ENCODE data around the gene HAPLN2.
A peak's percentile ranks its signal among the peaks of the same experiment; 100 is the strongest.
"Not testable (repeated sequence)": the region's sequence is repeated elsewhere in the genome, so short reads cannot be mapped to it uniquely, and the experiment has no call there.

Gene HAPLN2

DNA sequence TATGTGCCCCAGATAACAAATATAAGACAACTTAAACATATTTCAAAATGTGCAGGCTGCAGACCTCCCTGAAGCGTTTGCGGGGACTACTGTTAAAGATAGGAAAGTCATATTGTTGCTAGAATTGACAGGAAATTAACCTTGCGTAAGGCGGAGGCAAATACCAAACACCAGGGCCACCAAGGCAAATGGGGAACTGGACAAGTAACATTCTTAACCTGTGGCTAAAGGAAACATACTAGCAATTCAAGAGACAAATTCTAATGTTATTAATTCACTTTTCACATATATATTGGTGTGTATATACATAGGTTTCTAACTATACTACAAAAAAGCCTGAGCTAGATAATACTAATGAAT, 6.8 kb downstream of the HAPLN2 start:
- TF ChIP-seq, protein P1, sequence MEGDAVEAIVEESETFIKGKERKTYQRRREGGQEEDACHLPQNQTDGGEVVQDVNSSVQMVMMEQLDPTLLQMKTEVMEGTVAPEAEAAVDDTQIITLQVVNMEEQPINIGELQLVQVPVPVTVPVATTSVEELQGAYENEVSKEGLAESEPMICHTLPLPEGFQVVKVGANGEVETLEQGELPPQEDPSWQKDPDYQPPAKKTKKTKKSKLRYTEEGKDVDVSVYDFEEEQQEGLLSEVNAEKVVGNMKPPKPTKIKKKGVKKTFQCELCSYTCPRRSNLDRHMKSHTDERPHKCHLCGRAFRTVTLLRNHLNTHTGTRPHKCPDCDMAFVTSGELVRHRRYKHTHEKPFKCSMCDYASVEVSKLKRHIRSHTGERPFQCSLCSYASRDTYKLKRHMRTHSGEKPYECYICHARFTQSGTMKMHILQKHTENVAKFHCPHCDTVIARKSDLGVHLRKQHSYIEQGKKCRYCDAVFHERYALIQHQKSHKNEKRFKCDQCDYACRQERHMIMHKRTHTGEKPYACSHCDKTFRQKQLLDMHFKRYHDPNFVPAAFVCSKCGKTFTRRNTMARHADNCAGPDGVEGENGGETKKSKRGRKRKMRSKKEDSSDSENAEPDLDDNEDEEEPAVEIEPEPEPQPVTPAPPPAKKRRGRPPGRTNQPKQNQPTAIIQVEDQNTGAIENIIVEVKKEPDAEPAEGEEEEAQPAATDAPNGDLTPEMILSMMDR (IDR thresholded peaks at IDR 0.05; ENCODE audit: insufficient read depth, low read length, missing control alignments) = no peak
- no peak overlapping the region for H3K4me3 ChIP-seq (ENCODE audit: low read depth, low read length)
- POLR2A ChIA-PET = no interaction called here
- CTCF ChIA-PET = interaction anchor here (0.6 to 13.0 kb wide), 22 partner anchors 9 to 264 kb away, joined by 3 to 409 read pairs (median 9); partner anchors contain the start of genes BCAN, CRABP2, HAPLN2 and NES
- no peak for DNase-seq (ENCODE audit: low read depth, low spot score)

DNA sequence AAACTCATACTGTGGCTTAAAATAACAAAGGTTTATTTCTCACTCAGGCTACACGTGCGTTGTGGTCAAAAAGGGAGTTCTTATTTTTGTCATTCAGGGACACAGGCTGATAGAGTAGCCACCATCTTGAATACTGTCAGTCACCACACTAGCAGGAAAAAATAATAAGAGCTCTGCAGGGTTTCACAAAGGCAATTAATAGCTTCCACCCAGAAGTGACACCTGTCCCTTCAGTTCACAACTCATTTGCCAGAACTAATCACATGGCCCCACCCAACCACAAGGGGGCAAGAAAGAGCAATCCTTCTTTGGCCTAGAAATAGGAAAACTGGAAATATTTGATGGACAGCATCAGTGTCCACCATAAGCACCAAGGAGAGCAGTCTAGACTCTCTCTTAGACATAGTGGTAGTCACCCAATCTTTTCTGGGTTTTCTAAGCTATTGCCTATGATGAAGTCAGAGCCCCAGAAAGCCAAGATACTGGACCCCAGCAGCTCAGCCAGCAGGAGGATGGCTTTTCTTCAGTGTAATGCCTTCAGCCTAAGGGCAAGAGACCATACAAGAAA, 8.2 kb downstream of the HAPLN2 start:
- H3K4me3 ChIP-seq (ENCODE audit: low read depth, low read length) = no peak overlapping the region
- no peak for DNase-seq (ENCODE audit: low read depth, low spot score)
- ChIA-PET POLR2A (interaction anchor here (0.6 kb wide), 1 partner anchor 36 kb away, joined by 3 read pairs; the partner anchor contains the start of gene NAXE), CTCF (interaction anchor here (0.9 to 13.0 kb wide), 28 partner anchors 7 to 309 kb away, joined by 3 to 409 read pairs (median 6); partner anchors contain the start of genes BCAN, CRABP2, HAPLN2 and NES)
- TF ChIP-seq, protein P1 (IDR thresholded peaks at IDR 0.05; ENCODE audit: insufficient read depth, low read length, missing control alignments) = peak; percentile 72

GRCh38 chr1:156629823-156630449, 10.7 kb downstream of the HAPLN2 start:
- no peak overlapping the region for H3K4me3 ChIP-seq (ENCODE audit: low read depth, low read length)
- TF ChIP-seq, protein P1 (IDR thresholded peaks at IDR 0.05; ENCODE audit: insufficient read depth, low read length, missing control alignments) = no peak
- DNase-seq (ENCODE audit: low read depth, low spot score) = no peak
- POLR2A ChIA-PET = no interaction called here
- CTCF ChIA-PET = interaction anchor here (0.8 to 11.5 kb wide), 10 partner anchors 9 to 96 kb away, joined by 3 to 341 read pairs (median 5); partner anchors contain the start of genes BCAN and NES

DNA sequence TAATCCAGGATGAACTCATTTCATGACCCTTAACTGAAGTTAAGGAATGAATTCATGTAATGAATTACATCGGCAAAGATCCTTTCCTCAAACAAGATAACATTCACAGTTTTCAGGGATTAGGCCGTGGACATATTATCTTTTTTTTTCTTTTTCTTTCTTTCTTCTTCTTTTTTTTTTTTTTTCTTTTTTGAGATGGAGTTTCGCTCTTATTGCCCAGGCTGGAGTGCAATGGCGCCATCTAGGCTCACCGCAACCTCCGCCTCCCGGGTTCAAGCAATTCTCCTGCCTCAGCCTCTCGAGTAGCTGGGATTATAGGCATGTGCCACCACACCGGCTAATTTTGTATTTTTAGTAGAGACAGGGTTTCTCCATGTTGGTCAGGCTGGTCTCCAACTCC, 11.9 kb downstream of the HAPLN2 start:
- H3K4me3 ChIP-seq (ENCODE audit: low read depth, low read length); POLR2A ChIA-PET; DNase-seq (ENCODE audit: low read depth, low spot score): not testable (repeated sequence)
- CTCF ChIA-PET = interaction anchor here (0.7 to 11.5 kb wide), 10 partner anchors 10 to 175 kb away, joined by 3 to 341 read pairs (median 6); partner anchors contain the start of genes BCAN, HAPLN2 and NES

DNA sequence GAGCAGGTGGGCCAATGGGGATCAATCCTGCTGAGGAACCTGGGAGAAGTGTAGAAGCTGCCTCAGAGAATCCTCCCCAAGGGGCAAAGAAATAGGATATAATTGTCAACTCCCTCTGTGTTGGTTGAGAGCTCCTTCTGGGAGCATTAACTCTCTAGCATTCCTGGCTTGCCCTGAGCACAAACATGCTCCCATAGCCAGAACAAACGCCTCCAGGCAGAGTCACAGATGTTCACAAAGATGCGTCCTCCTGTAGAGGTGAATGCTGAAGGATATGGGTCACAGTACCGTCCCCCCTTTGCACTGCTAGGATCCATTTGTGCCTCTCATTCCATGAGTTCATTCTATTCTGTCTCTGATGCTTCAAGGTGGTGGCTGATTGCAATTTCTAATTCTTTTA, 13.1 kb downstream of the HAPLN2 start:
- ChIA-PET CTCF (interaction anchor here (0.8 to 11.5 kb wide), 9 partner anchors 8 to 246 kb away, joined by 4 to 341 read pairs (median 6); partner anchors contain the start of genes HAPLN2 and NES), POLR2A (no interaction called here)
- DNase-seq (ENCODE audit: low read depth, low spot score) = no peak
- TF ChIP-seq, protein P1 (IDR thresholded peaks at IDR 0.05; ENCODE audit: insufficient read depth, low read length, missing control alignments) = no peak
- no peak overlapping the region for H3K4me3 ChIP-seq (ENCODE audit: low read depth, low read length)

GRCh38 chr1:156638189-156638985, 19.2 kb downstream of the HAPLN2 start:
- ChIA-PET POLR2A (no interaction called here), CTCF (interaction anchor here (0.7 to 11.0 kb wide), 7 partner anchors 12 to 88 kb away, joined by 3 to 142 read pairs (median 3); no protein-coding TSS in a partner anchor)
- DNase-seq (ENCODE audit: low read depth, low spot score) = no peak
- no peak overlapping the region for H3K4me3 ChIP-seq (ENCODE audit: low read depth, low read length)
- TF ChIP-seq, protein P1 (IDR thresholded peaks at IDR 0.05; ENCODE audit: insufficient read depth, low read length, missing control alignments) = no peak
